Nephron (organoid): ENCODE results near the gene POMT1.

Experiments
- H3K27ac Mint-ChIP-seq, 3 experiments: 2 replicates each; pipeline ENCODE4 v1.8.0; 2020; ENCODE audit warnings: mixed read lengths in 3 of 3, mild to moderate bottlenecking in 2 of 3, moderate library complexity in 1 of 3
- H3K27me3 Mint-ChIP-seq: 2 replicates; pipeline ENCODE4 v1.8.0; 2021; ENCODE audit warnings: low read depth, mild to moderate bottlenecking, moderate library complexity, mixed read lengths
- H3K36me3 Mint-ChIP-seq: 2 replicates; pipeline ENCODE4 v1.8.0; 2020; ENCODE audit warnings: low read depth, mixed read lengths
- H3K4me1 Mint-ChIP-seq: 2 replicates; pipeline ENCODE4 v1.8.0; 2020; ENCODE audit warnings: mixed read lengths
- H3K4me3 Mint-ChIP-seq, 3 experiments: 2 replicates each; pipeline ENCODE4 v1.8.0; 2020; ENCODE audit warnings: mild to moderate bottlenecking in 3 of 3, mixed read lengths in 3 of 3, moderate library complexity in 2 of 3
- H3K9me3 Mint-ChIP-seq: 2 replicates; pipeline ENCODE4 v1.8.0; 2020; ENCODE audit warnings: mixed read lengths
- TF ChIP-seq, protein P1 (sequence below), 3 experiments: fragments of 200-600 bp; sonication (generic); IDR thresholded peaks; one replicate each; pipeline ENCODE4 v1.5.0; 2021; ENCODE audit warnings: antibody characterized with exemption in 3 of 3; ENCODE audit not compliant: unreplicated experiment in 3 of 3

POMT1 gene

DNA sequence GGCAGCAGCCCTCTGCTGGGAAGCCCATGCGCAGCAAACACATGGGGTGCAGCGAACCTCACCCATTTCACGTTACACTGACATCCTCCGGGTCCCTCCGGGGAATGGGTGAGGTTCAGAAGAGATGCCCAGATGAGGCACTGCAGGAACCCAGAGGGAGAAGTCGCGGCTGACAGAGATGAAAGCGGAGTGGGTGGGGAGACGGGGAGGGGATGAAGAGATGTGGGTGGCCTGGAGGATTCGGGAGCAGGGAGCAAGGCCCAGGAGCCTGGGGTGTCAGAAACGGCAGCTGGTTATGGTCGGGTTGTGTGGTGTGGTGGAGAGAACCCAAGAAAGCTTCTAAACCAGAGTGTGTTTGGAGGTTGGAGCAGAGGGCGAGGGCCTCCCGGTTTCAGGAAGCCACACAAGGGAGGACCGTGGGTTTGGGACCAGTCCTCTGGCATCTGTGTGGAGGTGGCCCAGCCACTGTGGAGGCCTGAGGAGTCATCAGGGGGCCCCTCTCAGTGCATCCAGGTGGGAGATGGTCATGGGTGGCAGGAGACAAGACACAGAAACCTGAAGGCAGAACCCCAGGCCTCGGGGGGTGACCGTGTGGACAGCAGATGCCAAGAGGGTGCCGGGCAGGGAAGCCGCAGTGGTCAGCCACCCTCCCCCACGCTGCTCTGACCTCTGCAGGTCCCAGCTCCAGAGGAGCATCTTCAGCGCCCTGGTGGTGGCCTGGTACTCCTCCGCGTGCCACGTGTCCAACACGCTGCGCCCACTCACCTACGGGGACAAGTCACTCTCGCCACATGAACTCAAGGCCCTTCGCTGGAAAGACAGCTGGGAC, 19.8 kb downstream of the POMT1 start:
- no peaks in the 10 kb centered on the region for H3K27me3 Mint-ChIP-seq
- H3K4me1 Mint-ChIP-seq = no peaks in the 10 kb centered on the region
- TF ChIP-seq, protein P1, sequence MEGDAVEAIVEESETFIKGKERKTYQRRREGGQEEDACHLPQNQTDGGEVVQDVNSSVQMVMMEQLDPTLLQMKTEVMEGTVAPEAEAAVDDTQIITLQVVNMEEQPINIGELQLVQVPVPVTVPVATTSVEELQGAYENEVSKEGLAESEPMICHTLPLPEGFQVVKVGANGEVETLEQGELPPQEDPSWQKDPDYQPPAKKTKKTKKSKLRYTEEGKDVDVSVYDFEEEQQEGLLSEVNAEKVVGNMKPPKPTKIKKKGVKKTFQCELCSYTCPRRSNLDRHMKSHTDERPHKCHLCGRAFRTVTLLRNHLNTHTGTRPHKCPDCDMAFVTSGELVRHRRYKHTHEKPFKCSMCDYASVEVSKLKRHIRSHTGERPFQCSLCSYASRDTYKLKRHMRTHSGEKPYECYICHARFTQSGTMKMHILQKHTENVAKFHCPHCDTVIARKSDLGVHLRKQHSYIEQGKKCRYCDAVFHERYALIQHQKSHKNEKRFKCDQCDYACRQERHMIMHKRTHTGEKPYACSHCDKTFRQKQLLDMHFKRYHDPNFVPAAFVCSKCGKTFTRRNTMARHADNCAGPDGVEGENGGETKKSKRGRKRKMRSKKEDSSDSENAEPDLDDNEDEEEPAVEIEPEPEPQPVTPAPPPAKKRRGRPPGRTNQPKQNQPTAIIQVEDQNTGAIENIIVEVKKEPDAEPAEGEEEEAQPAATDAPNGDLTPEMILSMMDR (IDR thresholded peaks at IDR 0.05; ENCODE audit: unreplicated experiment in 3 of 3) = no peak
- H3K4me3 Mint-ChIP-seq = no peak overlapping the region
- H3K36me3 Mint-ChIP-seq = peaks cover 73% of the 10 kb centered on the region
- no peak overlapping the region for H3K27ac Mint-ChIP-seq
- H3K9me3 Mint-ChIP-seq = no peaks in the 10 kb centered on the region

DNA sequence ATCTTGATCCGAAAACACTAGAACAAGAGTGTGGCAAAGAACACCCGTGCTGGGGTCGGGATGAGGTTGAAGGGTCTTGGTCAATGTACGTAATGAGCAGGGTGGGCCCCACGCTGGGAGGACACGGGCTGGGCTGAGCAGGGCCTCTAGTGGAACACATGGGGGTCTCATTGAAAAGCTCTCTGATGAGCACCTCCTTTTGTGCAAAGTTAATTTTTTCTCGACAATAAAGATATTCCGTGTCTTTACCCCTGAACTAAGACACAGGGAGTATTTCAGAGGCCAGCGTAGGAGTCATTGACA, 20.3 kb downstream of the POMT1 start:
- no peaks in the 10 kb centered on the region for H3K4me1 Mint-ChIP-seq
- H3K36me3 Mint-ChIP-seq = peaks cover 69% of the 10 kb centered on the region
- H3K27me3 Mint-ChIP-seq = no peaks in the 10 kb centered on the region
- no peaks in the 10 kb centered on the region for H3K9me3 Mint-ChIP-seq
- TF ChIP-seq, protein P1 (IDR thresholded peaks at IDR 0.05; ENCODE audit: unreplicated experiment in 3 of 3) = no peak
- H3K27ac Mint-ChIP-seq = no peak overlapping the region
- no peak overlapping the region for H3K4me3 Mint-ChIP-seq

DNA sequence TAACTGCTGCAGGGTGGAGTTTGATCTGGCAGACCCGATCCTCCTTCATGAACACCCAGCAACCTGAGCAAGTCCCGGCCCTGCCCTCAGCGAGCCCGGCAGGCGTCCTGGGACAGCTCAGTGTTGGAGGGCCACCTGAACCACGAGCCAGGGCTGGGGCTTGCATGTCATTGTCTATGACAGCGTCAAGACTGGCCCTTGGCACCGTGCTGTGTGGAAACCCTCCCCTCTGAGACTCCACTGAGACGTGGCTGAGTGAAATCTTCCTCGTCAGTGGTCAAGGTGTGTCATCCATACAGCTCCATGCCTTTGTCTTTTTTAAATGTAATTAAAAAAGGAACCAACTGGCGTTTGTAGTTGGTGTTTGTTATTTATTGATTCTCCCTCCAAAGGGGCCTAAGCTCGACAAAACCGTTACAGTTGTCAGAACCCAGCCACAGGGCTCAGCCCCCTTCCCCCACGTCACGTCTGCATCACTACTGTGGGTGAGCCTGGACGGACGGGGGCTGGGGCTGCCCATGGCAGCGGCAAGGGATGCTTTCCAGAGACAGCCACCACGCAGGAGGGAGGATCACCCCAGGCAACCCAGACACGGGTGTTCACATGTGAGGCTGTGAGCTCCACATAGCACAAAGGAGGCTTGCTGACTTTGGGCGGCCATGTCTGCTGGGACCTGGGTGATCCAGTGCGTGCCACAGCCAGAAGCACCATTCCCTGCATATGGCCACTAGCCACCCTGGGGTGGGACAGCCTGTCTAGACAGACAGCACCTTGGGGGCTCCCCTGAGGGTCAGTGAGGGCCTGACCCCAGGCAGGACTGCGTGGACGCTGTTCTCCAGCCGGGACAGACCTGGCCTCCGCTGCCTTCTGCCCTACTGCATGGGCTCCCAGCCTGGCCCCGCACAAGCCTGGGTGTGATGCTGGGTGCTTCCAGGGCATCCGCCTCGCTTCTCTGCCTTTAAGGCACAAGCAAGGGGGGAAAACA, 21.0 kb downstream of the POMT1 start:
- H3K27me3 Mint-ChIP-seq = no peaks in the 10 kb centered on the region
- no peaks in the 10 kb centered on the region for H3K9me3 Mint-ChIP-seq
- H3K4me3 Mint-ChIP-seq = no peak overlapping the region
- no peak overlapping the region for H3K27ac Mint-ChIP-seq
- TF ChIP-seq, protein P1 (IDR thresholded peaks at IDR 0.05; ENCODE audit: unreplicated experiment in 3 of 3) = no peak
- H3K4me1 Mint-ChIP-seq = no peaks in the 10 kb centered on the region
- H3K36me3 Mint-ChIP-seq = peaks cover 68% of the 10 kb centered on the region

DNA sequence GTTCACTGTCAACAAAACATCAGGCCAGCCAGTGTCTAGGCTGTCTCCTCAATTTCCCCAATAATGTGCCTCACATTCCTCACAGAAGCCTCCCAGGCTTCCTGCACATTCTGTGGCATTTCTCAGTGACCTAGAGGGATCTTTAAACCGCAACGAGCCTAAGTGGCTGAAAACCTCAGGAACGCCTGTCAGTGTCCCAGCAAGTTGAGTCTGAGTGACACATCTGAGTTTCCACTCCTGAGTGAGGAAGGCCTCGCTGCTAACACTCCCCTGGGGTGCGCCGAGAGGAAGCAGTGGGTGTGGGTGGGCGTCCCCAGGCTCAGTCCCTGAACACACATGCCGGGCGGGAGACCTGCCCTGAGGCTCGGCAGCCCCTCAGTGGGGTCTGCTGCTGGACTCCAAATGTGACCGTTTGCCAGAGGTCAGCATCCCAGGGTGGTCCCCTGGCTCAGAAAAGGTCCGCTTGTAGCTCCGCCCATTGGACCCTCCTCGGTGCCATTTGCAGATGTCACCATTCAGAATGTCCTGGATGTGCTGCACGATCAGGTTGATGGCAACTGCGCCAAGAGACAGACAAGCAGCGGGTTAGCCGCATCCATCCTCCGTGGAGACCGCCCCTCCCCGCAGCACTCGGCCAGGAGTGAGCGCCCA, 22.1 kb downstream of the POMT1 start:
- Mint-ChIP-seq H3K27ac (no peak overlapping the region), H3K27me3 (no peaks in the 10 kb centered on the region), H3K4me3 (peak overlapping the region in 1 of 3 experiments; percentile 47), H3K9me3 (no peaks in the 10 kb centered on the region), H3K36me3 (peaks cover 62% of the 10 kb centered on the region), H3K4me1 (no peaks in the 10 kb centered on the region)
- TF ChIP-seq, protein P1 (IDR thresholded peaks at IDR 0.05; ENCODE audit: unreplicated experiment in 3 of 3) = no peak

DNA sequence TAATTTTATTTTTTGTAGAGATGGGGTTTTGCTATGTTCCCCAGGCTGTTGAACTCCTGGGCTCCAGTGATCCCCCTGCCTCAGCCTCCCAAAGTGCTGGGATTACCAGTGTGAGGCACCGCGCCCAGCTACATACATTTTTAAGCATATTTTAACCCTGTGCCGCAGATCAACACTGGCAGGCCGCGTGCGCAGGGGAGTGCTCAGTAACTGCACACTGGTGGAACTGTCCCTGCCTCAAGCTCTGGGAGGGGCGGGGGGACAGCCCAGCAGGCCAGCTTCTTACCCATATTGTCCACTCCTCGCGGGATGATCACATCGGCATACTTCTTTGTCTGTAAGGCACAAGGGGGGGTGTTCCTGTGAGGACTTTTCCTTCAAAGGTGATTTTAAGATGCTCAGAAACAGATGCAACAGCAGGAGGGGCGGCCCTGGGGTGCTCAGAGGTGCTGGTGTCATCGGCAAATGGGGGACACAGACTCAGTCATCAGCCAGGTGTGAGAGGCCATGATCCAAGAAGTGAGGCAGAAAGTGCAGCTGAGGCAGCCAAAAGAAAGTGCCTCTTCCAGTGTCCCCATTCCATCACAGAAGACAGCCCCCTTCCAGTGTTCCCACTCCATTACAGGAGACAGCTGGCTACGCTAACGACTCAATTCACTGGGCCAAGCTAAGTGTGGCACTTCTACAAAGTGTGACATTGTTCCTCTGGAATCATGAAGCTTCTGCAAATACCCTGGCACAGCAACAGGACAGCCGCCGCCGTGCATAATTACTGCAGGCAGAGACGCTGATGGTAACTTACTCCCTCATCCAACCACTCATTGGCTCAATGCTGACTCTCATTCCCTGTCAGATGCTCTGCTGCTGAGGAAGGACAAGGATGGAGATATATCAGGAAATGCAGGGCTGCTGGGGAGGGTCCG, 23.2 kb downstream of the POMT1 start:
- no peak overlapping the region for H3K27ac Mint-ChIP-seq
- peaks cover 4% of the 10 kb centered on the region for H3K4me1 Mint-ChIP-seq
- peak overlapping the region in 2 of 3 experiments; percentile 41 to 60 for H3K4me3 Mint-ChIP-seq
- TF ChIP-seq, protein P1 (IDR thresholded peaks at IDR 0.05; ENCODE audit: unreplicated experiment in 3 of 3) = no peak
- no peaks in the 10 kb centered on the region for H3K9me3 Mint-ChIP-seq
- H3K36me3 Mint-ChIP-seq = peaks cover 56% of the 10 kb centered on the region
- no peaks in the 10 kb centered on the region for H3K27me3 Mint-ChIP-seq
